Right cardiac atrium (tissue), 5 donors: ENCODE results near the gene ANXA2R. TPM values are rescaled to one million over a fixed set of nuclear protein-coding genes. Genes with fewer than 3 reads are reported as not detected.

Experiments
- ATAC-seq, 2 donors: fragments of 200-7000 bp; cut with Tn5 transposase; one replicate each; pipeline versions ENCODE4 v1.8.0 to v1.9.1; 2020; ENCODE audit warnings: moderate library complexity in 2 of 2, mild to moderate bottlenecking in 1 of 2
- DNase-seq, 3 donors: peaks; one replicate each; pipeline ENCODE4 v3.0.0-alpha.2; 2020
- H3K27ac ChIP-seq: one replicate; pipeline ENCODE4 v1.5.1; 2013; ENCODE audit warnings: mild to moderate bottlenecking, low read length, control low read depth, moderate library complexity
- H3K27me3 ChIP-seq: one replicate; pipeline ENCODE4 v1.6.1; 2013; ENCODE audit not compliant: control insufficient read depth, insufficient read depth
- H3K4me1 ChIP-seq: one replicate; pipeline ENCODE4 v1.6.1; 2013; ENCODE audit warnings: low read length; ENCODE audit not compliant: control insufficient read depth, insufficient read depth
- H3K4me3 ChIP-seq: one replicate; pipeline ENCODE4 v1.5.1; 2013; ENCODE audit warnings: low read length, control low read depth
- H3K9me3 ChIP-seq: one replicate; pipeline ENCODE4 v1.6.1; 2013; ENCODE audit warnings: low read length; ENCODE audit not compliant: control insufficient read depth
- WGBS: extraction: QIAGEN DNeasy Blood & Tissue Kit; methylation state at CpG from one replicate; pipeline ENCODE4 v1.1.7; 2013; 5-methylcytosine and 5-hydroxymethylcytosine counted together
- intact Hi-C, 4 donors: fragments of 100-400 bp; cut with DNase I; formaldehyde crosslinking; loops; one replicate each; pipeline versions ENCODE4 v1.11.0 to v1.14.0; 2022 to 2023
- polyA plus RNA-seq: library from polyadenylated mRNA; stranded (reverse); fragments of 200-250 nt; gene quantifications from one replicate; pipeline ENCODE4 v1.2.3, GENCODE V29; 2013
- total RNA-seq, 4 donors: library from RNA; stranded (reverse); fragmentation: NEBNext Ultra II Directional; extraction: Animal tissue kit (Norgen Biotek cat#: 25700); gene quantifications; one replicate each; pipeline ENCODE4 v1.2.1, GENCODE V29; 2021
- donor health status: healthy with polysubstance abuse.
- donor health status: DM: no; HTN: yes; CAD: no.
- donor health status: DM: no; HTN: no; CAD: no.
- donor health status: DM: no; HTN: yes; CAD: no; lungs with severe emphysema.
- donor health status: DM: yes; HTN: yes; CAD: no.

The ANXA2R gene
- total and polyA plus RNA-seq, 5 donors = 0.95 to 1.9 (median 1.4) TPM

- no peaks in the 10 kb centered on the region for H3K27me3 ChIP-seq
- no peaks in the 10 kb centered on the region for H3K4me1 ChIP-seq
- peak overlapping the region; percentile 94 for H3K27ac ChIP-seq
- DNase-seq = no peak
- H3K9me3 ChIP-seq = peaks cover 15% of the 10 kb centered on the region
- intact Hi-C loops = loop anchor here in 2 of 4 donors (5.0 kb wide), 2 partner anchors 43 to 47 kb away; no protein-coding TSS in a partner anchor
- H3K4me3 ChIP-seq = peak overlapping the region; percentile 51
- 13% methylated on average over 6 of the region's 6 CpGs for WGBS
- no peak for ATAC-seq
Observed at GRCh38 chr5:42994246-42994554, 45.9 kb downstream of the ANXA2R start.

- Histone ChIP-seq H3K27me3 (no peaks in the 10 kb centered on the region), H3K4me1 (no peaks in the 10 kb centered on the region), H3K9me3 (peaks cover 15% of the 10 kb centered on the region), H3K4me3 (peak overlapping the region; percentile 51), H3K27ac (peak overlapping the region; percentile 98)
- 10% methylated on average over 34 of the region's 34 CpGs for WGBS
- DNase-seq (peak in 1 of 3 donors; percentile 42), ATAC-seq (peak; percentile 6 to 21)
- intact Hi-C loops = loop anchor here in 2 of 4 donors (2.0 to 5.0 kb wide), 3 partner anchors 44 to 47 kb away; partner anchors contain the start of gene ANXA2R (in 1 of the 2)
Observed at GRCh38 chr5:42993516-42994245, 46.4 kb downstream of the ANXA2R start.

GRCh38 chr5:42992088-42992879 is 47.8 kb downstream of the ANXA2R start:
- peak; percentile 82 to 84 for ATAC-seq
- Histone ChIP-seq H3K4me1 (no peaks in the 10 kb centered on the region), H3K27ac (peak overlapping the region; percentile 98), H3K4me3 (peak overlapping the region; percentile 51), H3K27me3 (no peaks in the 10 kb centered on the region), H3K9me3 (peaks cover 15% of the 10 kb centered on the region)
- peak; percentile 87 to 93 (median 91) for DNase-seq
- intact Hi-C loops = loop anchor here in 2 of 4 donors (2.0 to 5.0 kb wide), 3 partner anchors 45 to 49 kb away; partner anchors contain the start of gene ANXA2R (in 1 of the 2)
- WGBS = 3% methylated on average over 71 of the region's 71 CpGs

- intact Hi-C loops = loop anchor here in 2 of 4 donors (2.0 to 5.0 kb wide), 3 partner anchors 44 to 49 kb away; partner anchors contain the start of gene ANXA2R (in 1 of the 2)
- no peak for ATAC-seq
- peak overlapping the region; percentile 51 for H3K4me3 ChIP-seq
- H3K4me1 ChIP-seq = no peaks in the 10 kb centered on the region
- no peaks in the 10 kb centered on the region for H3K27me3 ChIP-seq
- H3K27ac ChIP-seq = peak overlapping the region; percentile 87
- DNase-seq = peak in 1 of 3 donors; percentile 49
- H3K9me3 ChIP-seq = peaks cover 15% of the 10 kb centered on the region
- 29% methylated on average over 36 of the region's 36 CpGs for WGBS
Observed at GRCh38 chr5:42991404-42992087, 48.6 kb downstream of the ANXA2R start.

- Histone ChIP-seq H3K9me3 (peaks cover 15% of the 10 kb centered on the region), H3K4me3 (peak overlapping the region; percentile 51), H3K4me1 (no peaks in the 10 kb centered on the region), H3K27me3 (no peaks in the 10 kb centered on the region), H3K27ac (peak overlapping the region; percentile 34)
- DNase-seq (no peak), ATAC-seq (no peak)
- intact Hi-C loops = loop anchor here in 2 of 4 donors (5.0 kb wide), 2 partner anchors 44 to 46 kb away; no protein-coding TSS in a partner anchor
- 80% methylated on average over 4 of the region's 4 CpGs for WGBS
Observed at GRCh38 chr5:42990892-42991291, 49.2 kb downstream of the ANXA2R start.

Other genes starting within 250 kb of the ANXA2R start
- gene SELENOP, start 228.4 kb downstream of the ANXA2R start, total RNA-seq = 100 to 1,000 TPM; 178 to 260 (median 222) TPM
- gene SELENOP, start 228.4 kb downstream of the ANXA2R start, polyA plus RNA-seq = 78.8 TPM
- 10 to 100 TPM; 15.6 to 23.2 (median 19.2) TPM for gene ZNF131, start 80.6 kb upstream of the ANXA2R start, total RNA-seq
- 13.5 TPM for gene ZNF131, start 80.6 kb upstream of the ANXA2R start, polyA plus RNA-seq
- under 1 TPM; 0.57 to 0.89 (median 0.64) TPM for gene NIM1K, start 151.9 kb upstream of the ANXA2R start, total RNA-seq
- 0.57 TPM for gene NIM1K, start 151.9 kb upstream of the ANXA2R start, polyA plus RNA-seq